Stimulated activated CD4-positive, alpha-beta T cell treated with anti-CD3 and anti-CD28 coated beads, Interleukin-12 subunit alpha, Interleukin-12 subunit beta, amount 100 ng/mL, for 24 hours (primary cell): ENCODE measurements around the gene KLHDC2.
"Not testable (repeated sequence)": the region's sequence is repeated elsewhere in the genome, so short reads cannot be mapped to it uniquely, and the experiment has no call there.

Source experiments
- DNase-seq, 2 experiments: peaks; one replicate each; pipeline ENCODE4 v3.0.0-alpha.2; 2020; ENCODE audit warnings: low read depth in 2 of 2

The KLHDC2 gene

GRCh38 chr14:49767571-49768300 lies at the start of gene KLHDC2:
Gene KLHDC2 (plus strand): TSS chr14:49768153. CDS start chr14:49768469, 316 bp downstream.
- DNase-seq, result peak; percentile 77 to 80

GRCh38 chr14:49720744-49721143 lies 47.2 kb upstream of the KLHDC2 start:
- no peak for DNase-seq

- not testable (repeated sequence) for DNase-seq
Measured at GRCh38 chr14:49721733-49722435, 46.1 kb upstream of the KLHDC2 start.

- no peak for DNase-seq
Measured at GRCh38 chr14:49727171-49727570, 40.8 kb upstream of the KLHDC2 start.

GRCh38 chr14:49732896-49733295 lies 35.1 kb upstream of the KLHDC2 start:
- no peak for DNase-seq

- no peak for DNase-seq
Measured at GRCh38 chr14:49733836-49734235, 34.1 kb upstream of the KLHDC2 start.

GRCh38 chr14:49735669-49736068 lies 32.3 kb upstream of the KLHDC2 start:
- not testable (repeated sequence) for DNase-seq

- no peak for DNase-seq
Measured at GRCh38 chr14:49745191-49745590, 22.8 kb upstream of the KLHDC2 start.

- DNase-seq, result not testable (repeated sequence)
Measured at GRCh38 chr14:49746476-49746875, 21.5 kb upstream of the KLHDC2 start.

GRCh38 chr14:49754570-49755097 lies 13.3 kb upstream of the KLHDC2 start:
- no peak for DNase-seq

GRCh38 chr14:49755378-49755777 lies 12.6 kb upstream of the KLHDC2 start:
- no peak for DNase-seq

- DNase-seq, result no peak
Measured at GRCh38 chr14:49761839-49762551, 6.0 kb upstream of the KLHDC2 start.

GRCh38 chr14:49766839-49767238 lies 1.1 kb upstream of the KLHDC2 start:
- no peak for DNase-seq

GRCh38 chr14:49767270-49767570 lies 733 bp upstream of the KLHDC2 start:
- DNase-seq, result no peak

GRCh38 chr14:49768301-49769121 lies 558 bp downstream of the KLHDC2 start:
- peak; percentile 55 to 69 for DNase-seq

- DNase-seq, result no peak
Measured at GRCh38 chr14:49769171-49769570, 1.2 kb downstream of the KLHDC2 start.

- no peak for DNase-seq
Measured at GRCh38 chr14:49769581-49770211, 1.7 kb downstream of the KLHDC2 start.

GRCh38 chr14:49770212-49770817 lies 2.4 kb downstream of the KLHDC2 start:
- no peak for DNase-seq

- not testable (repeated sequence) for DNase-seq
Measured at GRCh38 chr14:49771691-49772090, 3.7 kb downstream of the KLHDC2 start.

GRCh38 chr14:49774106-49774505 lies 6.2 kb downstream of the KLHDC2 start:
- DNase-seq, result no peak

GRCh38 chr14:49778421-49778820 lies 10.5 kb downstream of the KLHDC2 start:
- DNase-seq, result no peak
